Diencephalon (tissue), 1 donor: ENCODE data around the gene GNPNAT1. TPM values are rescaled to one million over a fixed set of nuclear protein-coding genes. Genes with fewer than 3 reads are reported as not detected.

Experiments used
- small RNA-seq: library from RNA; depleted of rRNA; stranded (forward); fragments of <200 nt; gene quantifications from one replicate; pipeline ENCODE3, GENCODE V24; 2014
- total RNA-seq: library from RNA; depleted of rRNA; stranded (reverse); fragments of >200 nt; gene quantifications from one replicate; pipeline ENCODE4 v1.2.3, GENCODE V29; 2014

Gene GNPNAT1
- total RNA-seq, result 17.3 TPM

DNA sequence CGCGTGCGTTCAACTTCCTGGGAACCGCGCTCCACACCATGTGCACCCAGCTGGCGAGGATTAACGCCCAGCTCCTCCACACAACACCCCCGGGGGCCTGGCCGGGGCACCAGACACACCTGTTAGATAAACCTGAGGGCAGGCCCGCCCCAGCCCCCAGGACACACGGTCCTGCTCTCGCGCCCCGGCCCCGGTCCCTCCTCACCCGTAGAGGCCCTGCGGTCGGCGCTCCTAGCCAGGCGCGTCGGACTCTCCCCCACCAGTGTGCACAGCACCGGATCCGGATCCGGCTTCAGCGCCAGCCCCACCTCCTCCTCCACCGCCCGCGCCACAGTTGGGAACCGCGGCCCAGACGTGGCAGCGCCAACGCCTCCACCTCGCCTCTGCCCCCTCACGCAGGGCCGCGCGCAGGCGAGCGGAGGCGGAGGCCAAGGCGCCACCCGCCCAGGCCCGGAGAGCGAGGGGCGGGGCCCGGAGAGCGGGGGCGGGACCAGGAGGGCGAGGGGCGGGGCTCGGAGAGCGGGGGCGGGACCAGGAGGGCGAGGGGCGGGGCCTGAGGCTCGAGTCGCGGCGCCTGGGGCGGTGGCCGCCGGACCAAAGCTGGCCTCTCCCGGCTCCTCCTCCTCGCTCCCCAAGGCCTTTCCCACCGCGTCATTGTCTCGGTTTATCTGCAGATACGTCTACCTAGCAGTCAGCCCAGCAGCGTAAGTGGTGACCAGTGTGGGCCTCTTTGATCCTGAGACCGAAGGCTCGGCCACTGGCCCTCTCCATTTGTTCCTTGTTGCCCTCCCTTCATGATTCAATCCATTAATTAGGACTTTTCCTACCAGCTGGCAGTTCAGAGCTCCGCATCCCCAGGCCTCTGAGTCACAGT lies at the start of gene GNPNAT1:
Gene GNPNAT1, minus strand, starts transcription at position 385 of the 874 bp plus-strand sequence. CDS start 6,957 bp downstream, outside the sequence.

DNA sequence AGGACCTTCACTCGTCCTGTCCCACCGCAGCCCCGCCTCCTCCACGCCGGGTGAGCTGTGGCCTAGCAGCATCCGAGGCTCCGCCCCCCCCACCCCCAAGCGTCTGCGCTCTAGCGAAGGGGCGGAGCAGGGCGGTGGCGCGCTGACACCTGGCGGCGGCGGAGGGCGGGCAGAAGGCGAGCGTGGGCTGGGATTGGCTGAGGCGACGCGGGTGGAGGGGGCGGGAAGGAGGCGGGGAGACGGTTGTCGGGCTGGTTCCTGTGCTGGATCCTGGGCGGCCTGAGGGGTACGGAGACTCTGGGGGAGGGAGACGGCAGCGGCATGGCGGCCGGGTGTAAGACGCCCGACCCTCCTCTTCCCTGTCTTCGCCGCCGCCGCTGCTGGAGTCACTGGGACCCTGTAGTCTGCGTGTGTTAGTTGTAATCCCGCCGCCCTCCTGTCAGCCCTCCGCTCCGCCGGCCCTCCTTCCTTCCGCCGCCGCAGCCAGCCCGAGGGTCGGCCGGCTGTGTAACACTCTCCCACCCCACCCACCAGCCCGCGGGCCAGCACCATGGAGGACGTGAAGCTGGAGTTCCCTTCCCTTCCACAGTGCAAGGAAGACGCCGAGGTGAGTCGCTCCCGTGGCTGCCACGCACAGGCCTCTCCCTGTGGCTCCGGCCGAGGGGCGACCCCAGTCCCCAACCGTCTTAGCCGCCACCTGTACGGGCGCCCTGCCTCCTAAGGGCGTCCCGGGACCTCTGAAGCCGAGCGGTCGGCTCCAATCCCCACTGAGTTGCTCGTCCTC lies 61.3 kb downstream of the GNPNAT1 start, which contains the start of gene STYX:
Gene STYX, plus strand, starts transcription at position 242 of the 784 bp plus-strand sequence. Its CDS starts 309 bp downstream, at position 551.

Small RNAs within 50 kb of the gene (small RNA-seq; reads per million reads assigned to genes)
- gene AL139317.2, result not detected

Other genes with a start within 250 kb of the GNPNAT1 start
- gene TXNDC16, start 239.1 kb downstream of the GNPNAT1 start, total RNA-seq, result 50.5 TPM
- gene GPR137C, start 238.8 kb downstream of the GNPNAT1 start, total RNA-seq, result 43.4 TPM
- 36.7 TPM for gene ERO1A, start 96.0 kb downstream of the GNPNAT1 start, total RNA-seq
- gene PSMC6, start 84.4 kb downstream of the GNPNAT1 start, total RNA-seq, result 115 TPM
- 32.5 TPM for gene STYX, start 61.4 kb downstream of the GNPNAT1 start, total RNA-seq
- gene FERMT2, start 159.4 kb upstream of the GNPNAT1 start, total RNA-seq, result 76.4 TPM